Muscle of arm (tissue), 12 donors: ENCODE results near the gene PPP4R2. TPM values are rescaled to one million over a fixed set of nuclear protein-coding genes. Genes with fewer than 3 reads are reported as not detected.
"Not testable (repeated sequence)": the region's sequence is repeated elsewhere in the genome, so short reads cannot be mapped to it uniquely, and the experiment has no call there.

Experiments used
- DNase-seq: peaks from one replicate; pipeline ENCODE4 v3.0.0-alpha.2; 2013
- polyA plus RNA-seq, 12 donors: library from polyadenylated mRNA; unstranded; fragments of 120-200 nt; gene quantifications; one replicate each; pipeline ENCODE4 v1.2.1, GENCODE V29; 2013; ENCODE audit not compliant: insufficient read length in 12 of 12

Gene PPP4R2
- polyA plus RNA-seq, 12 donors = 37.0 to 75.8 (median 67.4) TPM; not detected in 1

- no peak for DNase-seq
Observed at GRCh38 chr3:73061416-73061815, 64.8 kb downstream of the PPP4R2 start, which contains the start of gene EBLN2. EBLN2 (plus strand) TSS chr3:73061659; CDS start chr3:73062082, 423 bp downstream.

GRCh38 chr3:73066243-73066642, 69.6 kb downstream of the PPP4R2 start:
- DNase-seq = not testable (repeated sequence)

- no peak for DNase-seq
Observed at GRCh38 chr3:73068419-73068818, 71.8 kb downstream of the PPP4R2 start.

DNA sequence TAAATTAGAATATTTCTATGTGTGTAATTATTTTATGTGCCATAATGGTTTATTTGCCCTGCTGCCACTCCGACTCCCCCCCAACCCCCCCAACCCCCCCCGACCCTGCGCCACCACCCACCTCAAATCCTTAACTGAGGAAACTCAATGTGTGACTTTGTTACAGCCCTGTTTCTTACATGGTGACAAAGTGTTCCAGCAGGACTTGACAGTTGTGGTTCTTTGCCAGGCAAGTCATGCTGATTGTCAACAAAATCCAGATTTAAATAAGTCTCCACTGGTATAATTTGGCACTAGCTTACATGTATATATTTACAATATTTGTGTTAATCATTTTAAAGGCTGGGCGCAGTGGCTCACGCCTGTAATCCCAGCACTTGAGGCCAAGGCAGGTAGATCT, 72.6 kb downstream of the PPP4R2 start:
- DNase-seq = no peak

- DNase-seq = no peak
Observed at GRCh38 chr3:73069775-73070444, 73.3 kb downstream of the PPP4R2 start.

- DNase-seq = no peak
Observed at GRCh38 chr3:73070675-73071575, 74.3 kb downstream of the PPP4R2 start.

- DNase-seq = no peak
Observed at GRCh38 chr3:73071952-73072351, 75.3 kb downstream of the PPP4R2 start.

DNA sequence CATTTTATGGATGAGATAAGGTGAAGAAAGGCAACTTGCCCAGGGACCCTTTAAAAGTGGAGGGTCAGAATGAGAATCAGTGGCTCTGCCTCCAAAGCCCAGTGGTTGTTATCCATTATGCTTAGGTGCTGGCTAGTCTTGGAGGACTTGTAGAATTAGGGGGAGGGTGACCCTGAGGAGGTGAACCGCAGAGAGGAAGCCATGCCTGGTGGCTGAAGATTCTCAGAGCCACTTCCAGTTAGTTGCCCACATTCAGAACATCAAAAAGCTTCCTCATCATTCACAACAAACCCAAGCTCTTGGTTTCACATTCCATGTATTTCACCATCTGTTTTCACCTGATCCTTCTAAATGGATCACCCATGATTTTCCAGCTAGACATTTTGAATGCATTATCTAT, 76.0 kb downstream of the PPP4R2 start:
- no peak for DNase-seq

DNA sequence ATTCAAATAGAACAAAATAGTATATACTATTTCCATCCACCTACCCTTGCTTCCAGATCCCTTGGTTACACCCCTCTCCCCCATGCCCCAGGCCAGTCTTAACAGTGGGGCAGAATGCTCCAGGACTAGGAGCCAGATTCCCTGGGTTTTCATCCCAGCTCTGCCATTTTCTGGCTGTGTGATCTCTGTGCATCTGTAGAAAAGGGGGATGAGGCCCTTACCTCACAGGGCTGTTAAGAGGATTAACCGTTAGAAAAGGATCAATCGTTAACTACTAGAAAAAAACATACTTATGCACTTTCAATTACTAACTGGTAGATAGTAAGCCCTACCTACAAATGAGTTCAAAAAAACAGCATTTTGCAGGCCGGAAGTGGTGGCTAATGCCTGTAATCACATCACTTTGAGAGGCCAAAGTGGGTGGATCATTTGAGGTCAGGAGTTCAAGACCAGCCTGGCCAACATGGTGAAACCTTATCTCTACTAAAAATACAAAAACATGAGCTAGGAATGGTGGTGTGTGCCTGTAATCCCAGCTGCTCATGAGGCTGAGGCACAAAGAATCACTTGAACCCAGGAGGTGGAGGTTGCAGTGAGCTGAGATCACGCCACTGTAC, 76.6 kb downstream of the PPP4R2 start:
- DNase-seq = no peak

DNA sequence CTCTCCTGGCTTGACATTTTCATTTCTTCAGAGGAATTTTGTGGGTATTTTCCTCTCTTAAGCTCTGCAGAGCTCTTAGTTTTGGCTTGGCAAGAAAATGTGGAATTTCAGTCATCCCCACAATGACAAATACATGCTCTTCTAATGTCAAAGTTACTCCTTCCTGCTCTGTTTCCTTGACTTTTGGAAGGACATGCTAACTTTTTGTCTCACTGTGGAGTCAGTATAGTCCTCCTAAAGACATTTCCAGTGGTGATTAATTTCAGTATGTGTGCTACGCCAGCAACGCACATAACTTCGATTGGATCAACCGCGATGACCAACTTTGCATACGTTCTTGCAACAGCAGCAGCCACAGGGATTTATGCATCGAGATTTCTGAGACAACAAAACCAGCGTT, 78.2 kb downstream of the PPP4R2 start:
- no peak for DNase-seq

GRCh38 chr3:73080216-73080966, 83.8 kb downstream of the PPP4R2 start:
- DNase-seq = no peak

DNA sequence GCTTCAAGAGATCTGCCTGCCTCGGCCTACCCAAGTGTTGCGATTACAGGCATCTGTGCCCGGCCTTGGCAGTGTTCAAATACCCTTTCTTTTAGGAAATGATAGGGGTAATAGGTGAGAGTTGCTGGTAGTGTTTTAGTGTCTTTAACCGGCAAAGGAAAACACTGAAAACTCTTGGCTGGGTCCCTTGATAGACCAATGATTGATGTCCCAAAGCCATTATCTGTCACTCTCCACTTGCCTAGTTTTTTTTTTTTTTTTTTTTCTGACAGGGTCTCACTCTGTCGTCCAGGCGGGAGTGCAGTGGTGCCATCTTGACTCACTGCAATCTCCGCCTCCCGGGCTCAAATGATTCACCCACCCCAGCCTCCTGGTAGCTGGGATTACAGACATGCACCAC, 84.5 kb downstream of the PPP4R2 start:
- DNase-seq = no peak

GRCh38 chr3:73084170-73084569, 87.6 kb downstream of the PPP4R2 start:
- no peak for DNase-seq

GRCh38 chr3:73086071-73086494, 89.5 kb downstream of the PPP4R2 start:
- peak; percentile 57 for DNase-seq

GRCh38 chr3:73094129-73094528, 97.5 kb downstream of the PPP4R2 start:
- DNase-seq = no peak

DNA sequence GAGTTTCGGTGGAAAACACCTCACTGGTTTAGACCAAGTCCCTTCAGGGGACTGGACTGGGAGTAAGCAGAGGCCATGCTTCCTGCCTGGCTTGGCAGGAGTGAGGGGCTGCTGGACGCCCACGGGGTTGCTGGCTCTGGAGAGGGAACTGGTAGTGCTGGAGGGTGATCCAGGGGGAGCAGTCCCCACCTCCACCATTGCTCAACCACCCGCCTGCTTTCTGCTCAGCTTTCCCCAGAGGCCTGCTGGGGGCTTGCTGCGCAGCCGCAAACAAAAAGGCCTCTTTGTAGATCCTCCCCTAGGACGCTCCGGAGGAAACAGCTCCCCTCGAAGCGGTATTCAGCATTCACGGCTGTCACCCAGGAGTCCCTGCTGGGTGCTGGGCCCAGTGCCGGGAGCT, 98.3 kb downstream of the PPP4R2 start:
- DNase-seq = no peak

DNA sequence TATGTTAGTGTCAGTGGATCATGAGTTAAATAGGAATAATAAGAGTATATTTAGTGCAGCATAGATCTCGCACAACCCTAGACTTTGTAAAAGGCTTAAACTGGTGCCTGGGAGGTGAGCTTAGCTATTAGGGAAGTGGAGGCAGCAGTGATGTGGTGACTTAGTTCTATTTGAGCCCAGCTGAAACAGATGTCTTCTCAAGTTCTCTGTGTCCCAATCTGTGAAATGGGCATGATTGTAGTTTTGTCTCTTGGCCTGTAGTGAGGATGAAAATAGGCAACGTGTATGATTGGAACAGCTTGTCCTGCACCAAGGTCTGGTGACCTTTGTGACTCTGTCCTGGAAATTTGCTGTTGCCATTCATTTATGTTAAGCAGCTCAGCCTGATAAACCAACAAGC, 99.6 kb downstream of the PPP4R2 start:
- DNase-seq = no peak

DNA sequence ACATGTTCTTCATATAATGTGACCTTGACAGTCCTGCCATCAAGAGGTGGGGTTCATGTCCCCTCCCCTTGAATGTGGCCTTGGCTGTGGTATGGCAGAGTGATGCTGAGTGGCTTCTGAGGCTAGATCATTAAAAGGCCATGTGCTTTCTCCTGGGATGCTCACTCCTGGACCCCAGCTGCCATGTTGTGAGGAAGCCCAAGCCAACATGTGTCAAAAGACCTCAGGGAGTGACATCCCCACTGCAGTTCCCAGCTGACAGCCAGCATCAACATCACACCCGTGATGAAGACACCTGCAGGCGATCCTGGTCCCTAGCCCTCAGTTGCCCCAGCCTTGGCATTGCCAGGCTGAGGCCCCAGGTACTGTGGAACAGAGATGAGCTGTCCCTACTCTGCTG, 101.4 kb downstream of the PPP4R2 start:
- no peak for DNase-seq

DNA sequence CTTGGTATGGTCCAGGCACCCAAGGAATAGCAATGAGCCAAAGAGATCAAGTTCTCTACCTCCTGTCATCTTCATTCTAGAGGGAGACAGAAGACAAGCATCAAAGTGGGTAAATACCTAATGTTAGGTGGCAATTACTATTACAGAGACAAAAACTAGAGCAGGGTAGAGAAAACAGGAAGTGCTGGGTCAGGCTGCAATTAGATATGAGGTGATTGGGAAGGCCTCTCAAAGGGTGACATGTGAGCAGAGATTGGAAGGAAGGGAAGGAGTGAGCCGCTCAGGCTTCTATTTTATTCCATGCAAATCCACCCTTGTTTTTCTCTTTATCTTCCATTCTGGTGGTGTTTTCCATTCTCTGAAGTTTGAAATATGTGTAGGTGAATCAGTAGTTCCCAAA, 102.3 kb downstream of the PPP4R2 start:
- no peak for DNase-seq

GRCh38 chr3:73100741-73101559, 104.3 kb downstream of the PPP4R2 start:
- DNase-seq = peak; percentile 90

DNA sequence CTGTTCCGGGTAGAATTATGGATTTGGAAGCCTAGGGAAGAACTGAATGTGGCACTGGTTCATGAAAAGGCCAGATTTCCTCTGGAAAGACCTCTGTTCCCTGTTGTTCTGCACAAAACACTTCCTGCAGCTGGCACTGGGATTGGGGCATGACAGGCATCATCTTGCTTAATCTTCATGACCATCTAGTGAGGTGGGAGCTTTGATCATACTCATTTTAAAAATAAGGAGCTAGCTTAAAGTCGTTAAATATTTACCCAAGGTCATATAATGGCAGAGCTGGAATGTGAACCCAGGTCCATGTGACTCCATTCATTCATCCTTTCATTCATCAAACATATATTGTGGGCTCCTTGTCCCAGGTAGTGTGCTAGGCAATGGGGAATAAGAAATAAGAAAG, 105.3 kb downstream of the PPP4R2 start:
- no peak for DNase-seq
